ENCODE measurements around the gene WBP4. TPM values are rescaled to one million over a fixed set of nuclear protein-coding genes. Genes with fewer than 3 reads are reported as not detected.

WBP4 gene
- total and polyA plus RNA-seq, 2 of the 13 experiments (the other 11 are each of a cell fraction or from before 2014, with no cell fraction given): 6.7 to 11.7 TPM

DNA sequence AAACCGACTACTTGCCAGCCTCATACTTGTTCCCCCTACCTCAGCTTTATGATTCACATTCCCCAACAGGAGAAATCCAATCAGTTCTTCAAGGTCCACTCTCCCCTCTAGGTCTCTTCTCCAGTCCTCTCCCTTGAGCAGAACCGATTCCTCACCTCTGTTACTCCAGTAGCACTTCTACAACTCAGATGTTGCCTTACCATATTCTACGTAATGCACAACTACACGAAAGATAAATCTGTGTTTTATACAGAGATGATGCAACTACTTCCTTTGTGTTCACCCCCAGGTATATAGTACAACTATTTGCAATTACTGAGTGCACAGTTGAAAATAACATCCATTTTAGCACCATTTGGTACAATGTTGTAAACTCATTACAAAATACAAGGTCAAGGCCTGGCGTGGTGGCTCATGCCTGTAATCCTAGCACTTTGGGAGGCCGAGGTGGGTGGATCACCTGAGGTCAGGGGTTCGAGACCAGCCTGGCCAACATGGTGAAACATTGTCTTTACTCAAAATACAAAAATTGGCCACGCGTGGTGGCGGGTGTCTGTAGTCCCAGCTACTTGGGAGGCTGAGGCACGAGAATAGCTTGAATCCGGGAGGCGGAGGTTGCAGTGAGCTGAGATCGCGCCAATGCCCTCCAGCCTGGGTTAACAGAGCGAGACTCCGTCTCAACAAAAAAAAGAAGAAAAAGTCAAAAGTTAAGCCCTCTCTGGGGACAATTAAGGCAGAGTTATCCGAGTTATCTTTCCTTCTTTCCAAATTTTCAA is 2.8 kb upstream of the WBP4 start (continued):
- TF ChIP-seq, protein P1, sequence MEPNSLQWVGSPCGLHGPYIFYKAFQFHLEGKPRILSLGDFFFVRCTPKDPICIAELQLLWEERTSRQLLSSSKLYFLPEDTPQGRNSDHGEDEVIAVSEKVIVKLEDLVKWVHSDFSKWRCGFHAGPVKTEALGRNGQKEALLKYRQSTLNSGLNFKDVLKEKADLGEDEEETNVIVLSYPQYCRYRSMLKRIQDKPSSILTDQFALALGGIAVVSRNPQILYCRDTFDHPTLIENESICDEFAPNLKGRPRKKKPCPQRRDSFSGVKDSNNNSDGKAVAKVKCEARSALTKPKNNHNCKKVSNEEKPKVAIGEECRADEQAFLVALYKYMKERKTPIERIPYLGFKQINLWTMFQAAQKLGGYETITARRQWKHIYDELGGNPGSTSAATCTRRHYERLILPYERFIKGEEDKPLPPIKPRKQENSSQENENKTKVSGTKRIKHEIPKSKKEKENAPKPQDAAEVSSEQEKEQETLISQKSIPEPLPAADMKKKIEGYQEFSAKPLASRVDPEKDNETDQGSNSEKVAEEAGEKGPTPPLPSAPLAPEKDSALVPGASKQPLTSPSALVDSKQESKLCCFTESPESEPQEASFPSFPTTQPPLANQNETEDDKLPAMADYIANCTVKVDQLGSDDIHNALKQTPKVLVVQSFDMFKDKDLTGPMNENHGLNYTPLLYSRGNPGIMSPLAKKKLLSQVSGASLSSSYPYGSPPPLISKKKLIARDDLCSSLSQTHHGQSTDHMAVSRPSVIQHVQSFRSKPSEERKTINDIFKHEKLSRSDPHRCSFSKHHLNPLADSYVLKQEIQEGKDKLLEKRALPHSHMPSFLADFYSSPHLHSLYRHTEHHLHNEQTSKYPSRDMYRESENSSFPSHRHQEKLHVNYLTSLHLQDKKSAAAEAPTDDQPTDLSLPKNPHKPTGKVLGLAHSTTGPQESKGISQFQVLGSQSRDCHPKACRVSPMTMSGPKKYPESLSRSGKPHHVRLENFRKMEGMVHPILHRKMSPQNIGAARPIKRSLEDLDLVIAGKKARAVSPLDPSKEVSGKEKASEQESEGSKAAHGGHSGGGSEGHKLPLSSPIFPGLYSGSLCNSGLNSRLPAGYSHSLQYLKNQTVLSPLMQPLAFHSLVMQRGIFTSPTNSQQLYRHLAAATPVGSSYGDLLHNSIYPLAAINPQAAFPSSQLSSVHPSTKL (CRISPR knock-in tag; IDR thresholded peaks at IDR 0.05): 0 out of 2 replicates have a peak, but pooled peaks have one; percentile 9
- TF ChIP-seq, protein P2, sequence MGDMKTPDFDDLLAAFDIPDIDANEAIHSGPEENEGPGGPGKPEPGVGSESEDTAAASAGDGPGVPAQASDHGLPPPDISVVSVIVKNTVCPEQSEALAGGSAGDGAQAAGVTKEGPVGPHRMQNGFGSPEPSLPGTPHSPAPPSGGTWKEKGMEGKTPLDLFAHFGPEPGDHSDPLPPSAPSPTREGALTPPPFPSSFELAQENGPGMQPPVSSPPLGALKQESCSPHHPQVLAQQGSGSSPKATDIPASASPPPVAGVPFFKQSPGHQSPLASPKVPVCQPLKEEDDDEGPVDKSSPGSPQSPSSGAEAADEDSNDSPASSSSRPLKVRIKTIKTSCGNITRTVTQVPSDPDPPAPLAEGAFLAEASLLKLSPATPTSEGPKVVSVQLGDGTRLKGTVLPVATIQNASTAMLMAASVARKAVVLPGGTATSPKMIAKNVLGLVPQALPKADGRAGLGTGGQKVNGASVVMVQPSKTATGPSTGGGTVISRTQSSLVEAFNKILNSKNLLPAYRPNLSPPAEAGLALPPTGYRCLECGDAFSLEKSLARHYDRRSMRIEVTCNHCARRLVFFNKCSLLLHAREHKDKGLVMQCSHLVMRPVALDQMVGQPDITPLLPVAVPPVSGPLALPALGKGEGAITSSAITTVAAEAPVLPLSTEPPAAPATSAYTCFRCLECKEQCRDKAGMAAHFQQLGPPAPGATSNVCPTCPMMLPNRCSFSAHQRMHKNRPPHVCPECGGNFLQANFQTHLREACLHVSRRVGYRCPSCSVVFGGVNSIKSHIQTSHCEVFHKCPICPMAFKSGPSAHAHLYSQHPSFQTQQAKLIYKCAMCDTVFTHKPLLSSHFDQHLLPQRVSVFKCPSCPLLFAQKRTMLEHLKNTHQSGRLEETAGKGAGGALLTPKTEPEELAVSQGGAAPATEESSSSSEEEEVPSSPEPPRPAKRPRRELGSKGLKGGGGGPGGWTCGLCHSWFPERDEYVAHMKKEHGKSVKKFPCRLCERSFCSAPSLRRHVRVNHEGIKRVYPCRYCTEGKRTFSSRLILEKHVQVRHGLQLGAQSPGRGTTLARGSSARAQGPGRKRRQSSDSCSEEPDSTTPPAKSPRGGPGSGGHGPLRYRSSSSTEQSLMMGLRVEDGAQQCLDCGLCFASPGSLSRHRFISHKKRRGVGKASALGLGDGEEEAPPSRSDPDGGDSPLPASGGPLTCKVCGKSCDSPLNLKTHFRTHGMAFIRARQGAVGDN (CRISPR knock-in tag; IDR thresholded peaks at IDR 0.05): peak; percentile 36
- TF ChIP-seq, protein P3, sequence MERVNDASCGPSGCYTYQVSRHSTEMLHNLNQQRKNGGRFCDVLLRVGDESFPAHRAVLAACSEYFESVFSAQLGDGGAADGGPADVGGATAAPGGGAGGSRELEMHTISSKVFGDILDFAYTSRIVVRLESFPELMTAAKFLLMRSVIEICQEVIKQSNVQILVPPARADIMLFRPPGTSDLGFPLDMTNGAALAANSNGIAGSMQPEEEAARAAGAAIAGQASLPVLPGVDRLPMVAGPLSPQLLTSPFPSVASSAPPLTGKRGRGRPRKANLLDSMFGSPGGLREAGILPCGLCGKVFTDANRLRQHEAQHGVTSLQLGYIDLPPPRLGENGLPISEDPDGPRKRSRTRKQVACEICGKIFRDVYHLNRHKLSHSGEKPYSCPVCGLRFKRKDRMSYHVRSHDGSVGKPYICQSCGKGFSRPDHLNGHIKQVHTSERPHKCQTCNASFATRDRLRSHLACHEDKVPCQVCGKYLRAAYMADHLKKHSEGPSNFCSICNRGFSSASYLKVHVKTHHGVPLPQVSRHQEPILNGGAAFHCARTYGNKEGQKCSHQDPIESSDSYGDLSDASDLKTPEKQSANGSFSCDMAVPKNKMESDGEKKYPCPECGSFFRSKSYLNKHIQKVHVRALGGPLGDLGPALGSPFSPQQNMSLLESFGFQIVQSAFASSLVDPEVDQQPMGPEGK (CRISPR knock-in tag; IDR thresholded peaks at IDR 0.05): peak; percentile 7; the same call in 1 of the 2 replicates
- TF ChIP-seq ATF7 (IDR thresholded peaks at IDR 0.05) (0 out of 2 replicates have a peak, but pooled peaks have one; percentile 18), ATF7 (CRISPR knock-in tag; IDR thresholded peaks at IDR 0.05) (no peak), ZMYM4 (CRISPR knock-in tag; IDR thresholded peaks at IDR 0.05) (peak; percentile 31; the same call in 1 of the 2 replicates), EED (CRISPR knock-in tag; IDR thresholded peaks at IDR 0.05) (no peak), ADNP (CRISPR knock-in tag; IDR thresholded peaks at IDR 0.05) (peak; percentile 49; the same call in 1 of the 2 replicates), GATAD1 (CRISPR knock-in tag; IDR thresholded peaks at IDR 0.05) (0 out of 2 replicates have a peak, but pooled peaks have one; percentile 20), KLF9 (CRISPR knock-in tag; IDR thresholded peaks at IDR 0.05; ENCODE audit: low read depth) (0 out of 2 replicates have a peak, but pooled peaks have one; percentile 34)
- TF ChIP-seq, protein P4, sequence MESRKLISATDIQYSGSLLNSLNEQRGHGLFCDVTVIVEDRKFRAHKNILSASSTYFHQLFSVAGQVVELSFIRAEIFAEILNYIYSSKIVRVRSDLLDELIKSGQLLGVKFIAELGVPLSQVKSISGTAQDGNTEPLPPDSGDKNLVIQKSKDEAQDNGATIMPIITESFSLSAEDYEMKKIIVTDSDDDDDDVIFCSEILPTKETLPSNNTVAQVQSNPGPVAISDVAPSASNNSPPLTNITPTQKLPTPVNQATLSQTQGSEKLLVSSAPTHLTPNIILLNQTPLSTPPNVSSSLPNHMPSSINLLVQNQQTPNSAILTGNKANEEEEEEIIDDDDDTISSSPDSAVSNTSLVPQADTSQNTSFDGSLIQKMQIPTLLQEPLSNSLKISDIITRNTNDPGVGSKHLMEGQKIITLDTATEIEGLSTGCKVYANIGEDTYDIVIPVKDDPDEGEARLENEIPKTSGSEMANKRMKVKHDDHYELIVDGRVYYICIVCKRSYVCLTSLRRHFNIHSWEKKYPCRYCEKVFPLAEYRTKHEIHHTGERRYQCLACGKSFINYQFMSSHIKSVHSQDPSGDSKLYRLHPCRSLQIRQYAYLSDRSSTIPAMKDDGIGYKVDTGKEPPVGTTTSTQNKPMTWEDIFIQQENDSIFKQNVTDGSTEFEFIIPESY (CRISPR knock-in tag; IDR thresholded peaks at IDR 0.05): peak; percentile 40; the same call in 1 of the 2 replicates
- TF ChIP-seq, protein P5, sequence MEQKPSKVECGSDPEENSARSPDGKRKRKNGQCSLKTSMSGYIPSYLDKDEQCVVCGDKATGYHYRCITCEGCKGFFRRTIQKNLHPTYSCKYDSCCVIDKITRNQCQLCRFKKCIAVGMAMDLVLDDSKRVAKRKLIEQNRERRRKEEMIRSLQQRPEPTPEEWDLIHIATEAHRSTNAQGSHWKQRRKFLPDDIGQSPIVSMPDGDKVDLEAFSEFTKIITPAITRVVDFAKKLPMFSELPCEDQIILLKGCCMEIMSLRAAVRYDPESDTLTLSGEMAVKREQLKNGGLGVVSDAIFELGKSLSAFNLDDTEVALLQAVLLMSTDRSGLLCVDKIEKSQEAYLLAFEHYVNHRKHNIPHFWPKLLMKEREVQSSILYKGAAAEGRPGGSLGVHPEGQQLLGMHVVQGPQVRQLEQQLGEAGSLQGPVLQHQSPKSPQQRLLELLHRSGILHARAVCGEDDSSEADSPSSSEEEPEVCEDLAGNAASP (CRISPR knock-in tag; IDR thresholded peaks at IDR 0.05; ENCODE audit: borderline replicate concordance): peak; percentile 14; the same call in 1 of the 2 replicates

Data from HepG2 (cell line).